ENCODE results near the gene SPG21. TPM values are rescaled to one million over a fixed set of nuclear protein-coding genes. Genes with fewer than 3 reads are reported as not detected.
"Not testable (repeated sequence)": the region's sequence is repeated elsewhere in the genome, so short reads cannot be mapped to it uniquely, and the experiment has no call there.

SPG21 gene
- total RNA-seq, 1 donor from 2014 or later = 41.5 TPM

DNA sequence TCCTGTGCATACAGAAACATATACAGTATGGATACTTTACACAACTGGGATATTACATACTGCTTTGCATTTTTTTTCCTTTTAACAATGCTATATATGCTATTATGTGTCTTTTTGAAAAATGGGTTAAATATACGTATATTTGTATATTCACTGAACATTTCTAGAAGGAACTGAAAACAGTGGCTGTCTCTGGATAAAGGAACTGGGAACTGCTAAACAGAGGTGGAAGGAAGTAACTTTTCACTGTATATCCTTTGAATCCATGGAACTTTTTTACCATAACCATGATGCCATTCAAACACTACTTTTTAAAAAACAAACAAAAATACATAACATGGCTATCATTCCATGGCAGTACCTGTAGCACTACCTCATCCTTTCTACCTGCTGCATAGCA lies 37.9 kb upstream of the SPG21 start:
- Histone ChIP-seq H3K27me3 (no peaks in the 10 kb centered on the region), H3K4me3 (peak overlapping the region; percentile 15 to 97), H3K27ac (no peak overlapping the region), H3K36me3 (peaks cover 3 to 12% of the 10 kb centered on the region in 2 donors), H3K4me1 (peaks cover 0 to 8% of the 10 kb centered on the region in 2 donors), H3K9me3 (no peaks in the 10 kb centered on the region)
- no peak for DNase-seq (ENCODE audit: low spot score in 2 of 2)
- intact Hi-C loops (cut with DNase I) = no loop called here
- TF ChIP-seq, protein P1, sequence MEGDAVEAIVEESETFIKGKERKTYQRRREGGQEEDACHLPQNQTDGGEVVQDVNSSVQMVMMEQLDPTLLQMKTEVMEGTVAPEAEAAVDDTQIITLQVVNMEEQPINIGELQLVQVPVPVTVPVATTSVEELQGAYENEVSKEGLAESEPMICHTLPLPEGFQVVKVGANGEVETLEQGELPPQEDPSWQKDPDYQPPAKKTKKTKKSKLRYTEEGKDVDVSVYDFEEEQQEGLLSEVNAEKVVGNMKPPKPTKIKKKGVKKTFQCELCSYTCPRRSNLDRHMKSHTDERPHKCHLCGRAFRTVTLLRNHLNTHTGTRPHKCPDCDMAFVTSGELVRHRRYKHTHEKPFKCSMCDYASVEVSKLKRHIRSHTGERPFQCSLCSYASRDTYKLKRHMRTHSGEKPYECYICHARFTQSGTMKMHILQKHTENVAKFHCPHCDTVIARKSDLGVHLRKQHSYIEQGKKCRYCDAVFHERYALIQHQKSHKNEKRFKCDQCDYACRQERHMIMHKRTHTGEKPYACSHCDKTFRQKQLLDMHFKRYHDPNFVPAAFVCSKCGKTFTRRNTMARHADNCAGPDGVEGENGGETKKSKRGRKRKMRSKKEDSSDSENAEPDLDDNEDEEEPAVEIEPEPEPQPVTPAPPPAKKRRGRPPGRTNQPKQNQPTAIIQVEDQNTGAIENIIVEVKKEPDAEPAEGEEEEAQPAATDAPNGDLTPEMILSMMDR (IDR thresholded peaks at IDR 0.05) = no peak

- DNase-seq (ENCODE audit: low spot score in 2 of 2) = no peak
- no peaks in the 10 kb centered on the region for H3K9me3 ChIP-seq
- H3K4me1 ChIP-seq = peaks cover 0 to 8% of the 10 kb centered on the region in 2 donors
- TF ChIP-seq, protein P1 (IDR thresholded peaks at IDR 0.05) = no peak
- no peak overlapping the region for H3K27ac ChIP-seq
- no peak overlapping the region for H3K4me3 ChIP-seq
- intact Hi-C loops (cut with DNase I) = no loop called here
- H3K36me3 ChIP-seq = peaks cover 3 to 14% of the 10 kb centered on the region in 2 donors
- H3K27me3 ChIP-seq = no peaks in the 10 kb centered on the region
Measured at GRCh38 chr15:65026756-65027155, 37.0 kb upstream of the SPG21 start.

GRCh38 chr15:65021488-65021887 lies 31.8 kb upstream of the SPG21 start:
- TF ChIP-seq, protein P1 (IDR thresholded peaks at IDR 0.05) = no peak
- Histone ChIP-seq H3K4me1 (no peaks in the 10 kb centered on the region), H3K4me3 (no peak overlapping the region), H3K27me3 (no peaks in the 10 kb centered on the region), H3K9me3 (no peaks in the 10 kb centered on the region), H3K36me3 (peaks cover 18 to 49% of the 10 kb centered on the region in 2 donors), H3K27ac (no peak overlapping the region)
- intact Hi-C loops (cut with DNase I) = no loop called here
- DNase-seq (ENCODE audit: low spot score in 2 of 2) = no peak

DNA sequence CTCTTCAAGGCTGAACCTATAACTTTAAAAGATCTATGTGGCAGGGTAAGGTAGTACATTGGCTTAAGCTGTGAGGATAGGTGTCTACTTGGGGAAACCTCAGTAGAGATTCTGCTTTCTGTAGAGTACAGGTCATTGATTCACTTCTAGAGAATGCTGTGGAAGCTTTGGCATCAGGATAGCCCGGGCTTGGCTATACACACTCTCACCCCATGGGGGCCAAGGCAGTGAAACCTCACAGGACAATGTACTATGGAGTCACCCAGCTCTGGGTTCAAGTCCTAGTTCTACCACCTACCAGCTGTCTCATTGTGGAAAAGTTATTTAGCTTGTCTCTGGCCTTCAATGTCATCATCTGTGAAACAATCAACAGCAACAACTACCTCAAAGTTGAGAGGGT lies 30.7 kb upstream of the SPG21 start:
- no peak for DNase-seq (ENCODE audit: low spot score in 2 of 2)
- Histone ChIP-seq H3K27me3 (no peaks in the 10 kb centered on the region), H3K4me1 (no peaks in the 10 kb centered on the region), H3K27ac (no peak overlapping the region), H3K9me3 (no peaks in the 10 kb centered on the region), H3K36me3 (peaks cover 24 to 57% of the 10 kb centered on the region in 2 donors), H3K4me3 (no peak overlapping the region)
- TF ChIP-seq, protein P1 (IDR thresholded peaks at IDR 0.05) = no peak
- intact Hi-C loops (cut with DNase I) = no loop called here

DNA sequence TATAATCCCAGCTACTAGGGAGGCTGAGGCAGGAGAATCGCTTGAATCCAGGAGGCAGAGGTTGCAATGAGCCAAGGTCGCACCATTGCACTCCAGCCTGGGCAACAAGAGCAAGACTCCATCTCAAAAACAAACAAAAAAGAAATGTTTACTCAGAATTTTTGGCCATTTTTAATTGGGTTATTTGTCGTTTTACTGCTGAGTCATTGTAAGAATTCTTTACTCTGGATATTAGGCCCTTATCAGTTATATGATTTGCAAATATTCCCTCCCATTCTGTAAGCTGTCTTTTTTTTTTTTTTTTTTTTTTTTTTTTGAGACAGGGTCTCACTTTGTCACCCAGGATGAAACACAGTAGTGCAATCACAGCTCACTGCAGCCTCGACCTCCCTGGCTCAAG lies 21.5 kb upstream of the SPG21 start:
- H3K9me3 ChIP-seq; DNase-seq (ENCODE audit: low spot score in 2 of 2); H3K4me1 ChIP-seq; H3K4me3 ChIP-seq; intact Hi-C loops (cut with DNase I); H3K27me3 ChIP-seq; H3K27ac ChIP-seq: not testable (repeated sequence)
- H3K36me3 ChIP-seq = peaks cover 40 to 51% of the 10 kb centered on the region in 2 donors

GRCh38 chr15:65008983-65009382 lies 19.3 kb upstream of the SPG21 start:
- no peak for DNase-seq (ENCODE audit: low spot score in 2 of 2)
- intact Hi-C loops (cut with DNase I) = no loop called here
- H3K9me3 ChIP-seq = no peaks in the 10 kb centered on the region
- peaks cover 26 to 42% of the 10 kb centered on the region in 2 donors for H3K36me3 ChIP-seq
- H3K4me1 ChIP-seq = no peaks in the 10 kb centered on the region
- no peak overlapping the region for H3K4me3 ChIP-seq
- no peaks in the 10 kb centered on the region for H3K27me3 ChIP-seq
- TF ChIP-seq, protein P1 (IDR thresholded peaks at IDR 0.05) = no peak
- H3K27ac ChIP-seq = no peak overlapping the region

All from ascending aorta (tissue), 2 donors.